Tibial nerve (tissue), 4 donors: ENCODE data around the gene ENOX1. TPM values are rescaled to one million over a fixed set of nuclear protein-coding genes. Genes with fewer than 3 reads are reported as not detected.

Source experiments
- DNase-seq, 2 donors: peaks; one replicate each; pipeline ENCODE4 v3.0.0-alpha.2; 2019; ENCODE audit warnings: low spot score in 2 of 2
- H3K27ac ChIP-seq, 4 donors: fragments of 200-600 bp; sonication (generic) in 3 of 4; one replicate each; pipeline ENCODE4 v1.5.1; 2017 to 2019; ENCODE audit warnings: mild to moderate bottlenecking in 1 of 4
- H3K27me3 ChIP-seq, 2 donors: fragments of 200-600 bp; sonication (generic) in 1 of 2; one replicate each; pipeline versions ENCODE4 v1.5.1 to v1.6.0; 2017 to 2019
- H3K36me3 ChIP-seq, 3 donors: fragments of 200-600 bp; sonication (generic); one replicate each; pipeline ENCODE4 v1.5.1; 2018 to 2019
- H3K4me1 ChIP-seq, 4 donors: fragments of 200-600 bp; sonication (generic) in 3 of 4; one replicate each; pipeline ENCODE4 v1.5.1; 2017 to 2019
- H3K4me3 ChIP-seq, 4 donors: fragments of 200-600 bp; sonication (generic) in 3 of 4; one replicate each; pipeline ENCODE4 v1.5.1; 2017 to 2019; ENCODE audit warnings: mild to moderate bottlenecking in 1 of 4, moderate library complexity in 1 of 4
- H3K9me3 ChIP-seq, 4 donors: fragments of 200-600 bp; sonication (generic) in 3 of 4; one replicate each; pipeline ENCODE4 v1.5.1; 2017 to 2019
- CTCF ChIP-seq, 5 experiments: fragments of 200-600 bp in 3 of 5; fragments of 450-650 bp in 2 of 5; sonication (generic) in 3 of 5; IDR thresholded peaks; one replicate each; pipeline ENCODE4 v1.5.1; 2016 to 2019; ENCODE audit warnings: antibody characterized with exemption in 5 of 5, mild to moderate bottlenecking in 3 of 5, moderate library complexity in 2 of 5
- EP300 ChIP-seq, 2 donors: sonication (generic); formaldehyde crosslinking; IDR thresholded peaks; one replicate each; pipeline ENCODE4 v1.6.1; 2017; ENCODE audit warnings: antibody characterized with exemption in 2 of 2, mild to moderate bottlenecking in 1 of 2
- POLR2A ChIP-seq, 2 donors: fragments of 450-650 bp; IDR thresholded peaks; one replicate each; pipeline ENCODE4 v1.6.1; 2017; ENCODE audit warnings: antibody characterized with exemption in 2 of 2, mild to moderate bottlenecking in 2 of 2, moderate library complexity in 2 of 2
- WGBS, 2 donors: methylation state at CpG; one replicate each; pipeline ENCODE4 v1.1.5; 2018; 5-methylcytosine and 5-hydroxymethylcytosine counted together
- total RNA-seq, 4 donors: library from RNA; depleted of rRNA; stranded (reverse); fragments of >200 nt; gene quantifications; one replicate each; pipeline ENCODE4 v1.1.0, GENCODE V29; 2016

Gene ENOX1
- total RNA-seq, 4 donors from 2014 or later = 2.6 to 8.2 (median 4.6) TPM

DNA sequence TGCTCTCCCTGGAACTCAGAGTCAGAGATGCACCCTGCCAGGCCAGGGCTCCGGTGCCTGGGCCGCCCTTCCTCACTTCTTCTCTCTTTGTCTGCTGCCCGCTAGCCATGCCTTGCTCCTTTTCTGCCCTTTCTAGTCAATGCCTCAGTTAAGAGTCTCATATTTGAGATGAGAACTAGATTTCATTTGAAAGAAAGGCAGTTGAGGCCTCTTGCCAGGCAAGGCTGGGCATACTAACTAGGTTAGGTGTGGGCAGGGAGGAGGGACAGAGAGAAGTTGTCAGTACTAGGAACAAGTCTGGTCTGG is 421.8 kb downstream of the ENOX1 start:
- DNase-seq = no peak
- TF ChIP-seq POLR2A (IDR thresholded peaks at IDR 0.05) = no peak
- no peak for TF ChIP-seq EP300 (IDR thresholded peaks at IDR 0.05)
- TF ChIP-seq CTCF (IDR thresholded peaks at IDR 0.05) = no peak
- H3K4me1 ChIP-seq = peaks cover 0 to 6% (median 1%) of the 10 kb centered on the region in 4 donors
- no peaks in the 10 kb centered on the region for H3K9me3 ChIP-seq
- no peaks in the 10 kb centered on the region for H3K27me3 ChIP-seq
- H3K4me3 ChIP-seq = no peak overlapping the region
- 62 to 64% methylated on average over 3 of the region's 3 CpGs for WGBS, 2 donors
- H3K36me3 ChIP-seq = no peaks in the 10 kb centered on the region
- H3K27ac ChIP-seq = no peak overlapping the region

- no peak for TF ChIP-seq POLR2A (IDR thresholded peaks at IDR 0.05)
- no peak for TF ChIP-seq CTCF (IDR thresholded peaks at IDR 0.05)
- TF ChIP-seq EP300 (IDR thresholded peaks at IDR 0.05) = no peak
- no peaks in the 10 kb centered on the region for H3K36me3 ChIP-seq
- H3K9me3 ChIP-seq = no peaks in the 10 kb centered on the region
- peaks cover 0 to 6% (median 1%) of the 10 kb centered on the region in 4 donors for H3K4me1 ChIP-seq
- no peak for DNase-seq
- no peaks in the 10 kb centered on the region for H3K27me3 ChIP-seq
- WGBS, 2 donors = 56 to 60% methylated on average over 10 of the region's 10 CpGs
- no peak overlapping the region for H3K27ac ChIP-seq
- no peak overlapping the region for H3K4me3 ChIP-seq
Measured at GRCh38 chr13:43364210-43365038, 422.3 kb downstream of the ENOX1 start.

- DNase-seq = no peak
- TF ChIP-seq EP300 (IDR thresholded peaks at IDR 0.05) (no peak), POLR2A (IDR thresholded peaks at IDR 0.05) (no peak), CTCF (IDR thresholded peaks at IDR 0.05) (no peak)
- Histone ChIP-seq H3K4me3 (no peak overlapping the region), H3K27ac (no peak overlapping the region), H3K36me3 (no peaks in the 10 kb centered on the region), H3K27me3 (no peaks in the 10 kb centered on the region), H3K4me1 (peaks cover 0 to 6% (median 1%) of the 10 kb centered on the region in 4 donors), H3K9me3 (no peaks in the 10 kb centered on the region)
- whole genome bisulfite sequencing, 2 donors = 53 to 65% methylated on average over 5 of the region's 5 CpGs
Measured at GRCh38 chr13:43363156-43363953, 423.4 kb downstream of the ENOX1 start.

- no peak for TF ChIP-seq EP300 (IDR thresholded peaks at IDR 0.05)
- TF ChIP-seq CTCF (IDR thresholded peaks at IDR 0.05) = no peak
- TF ChIP-seq POLR2A (IDR thresholded peaks at IDR 0.05) = no peak
- no peak for DNase-seq
- no peak overlapping the region for H3K27ac ChIP-seq
- no peak overlapping the region for H3K4me3 ChIP-seq
- peaks cover 0 to 3% (median under 1%) of the 10 kb centered on the region in 4 donors for H3K4me1 ChIP-seq
- no peaks in the 10 kb centered on the region for H3K9me3 ChIP-seq
- H3K27me3 ChIP-seq = no peaks in the 10 kb centered on the region
- H3K36me3 ChIP-seq = no peaks in the 10 kb centered on the region
- WGBS, 2 donors = 92% methylated on average over 6 of the region's 6 CpGs
Measured at GRCh38 chr13:43362556-43362955, 424.2 kb downstream of the ENOX1 start.
